Coronary artery (tissue), 2 donors: Measurements from ENCODE around the gene DCHS1.

Experiments used
- DNase-seq: peaks from one replicate; pipeline ENCODE4 v3.0.0-alpha.2; 2017; ENCODE audit warnings: low spot score
- H3K27ac ChIP-seq, 2 donors: fragments of 200-600 bp; sonication (generic); one replicate each; pipeline ENCODE4 v1.5.1; 2016 to 2019
- H3K4me3 ChIP-seq: fragments of 200-600 bp; sonication (generic); 2 replicates; pipeline ENCODE4 v1.5.1; 2016; ENCODE audit warnings: mild to moderate bottlenecking, moderate library complexity
- CTCF ChIP-seq: fragments of 200-600 bp; sonication (generic); IDR thresholded peaks from one replicate; pipeline ENCODE4 v1.5.1; 2019; ENCODE audit warnings: antibody characterized with exemption

Gene DCHS1

GRCh38 chr11:6614446-6614845, 41.2 kb downstream of the DCHS1 start:
- no peak overlapping the region for H3K4me3 ChIP-seq
- TF ChIP-seq CTCF: no peak
- H3K27ac ChIP-seq: no peak overlapping the region
- peak; percentile 72 for DNase-seq

GRCh38 chr11:6613496-6613895, 42.1 kb downstream of the DCHS1 start:
- no peak for DNase-seq
- peak overlapping the region; percentile 90 for H3K4me3 ChIP-seq
- H3K27ac ChIP-seq: peak overlapping the region; percentile 93 to 98
- TF ChIP-seq CTCF: no peak

- peak within 1 kb of the TSS; percentile 90 for H3K4me3 ChIP-seq
- peak within 1 kb of the TSS; percentile 93 to 98 for H3K27ac ChIP-seq
- peak; percentile 34 for TF ChIP-seq CTCF
- peak; percentile 97 for DNase-seq
These were observed 43.2 kb downstream of the DCHS1 start, which contains the start of gene TAF10 for GRCh38 chr11:6612213-6613041. TAF10 (minus strand) TSS chr11:6612216; CDS start chr11:6612189, 27 bp downstream.

GRCh38 chr11:6611963-6612212, 43.7 kb downstream of the DCHS1 start:
- H3K4me3 ChIP-seq: peak overlapping the region; percentile 90
- no peak for DNase-seq
- TF ChIP-seq CTCF: no peak
- peak overlapping the region; percentile 93 to 98 for H3K27ac ChIP-seq

- H3K27ac ChIP-seq: peak overlapping the region; percentile 93 to 98
- DNase-seq: peak; percentile 82
- H3K4me3 ChIP-seq: peak overlapping the region; percentile 90
- TF ChIP-seq CTCF: no peak
These were observed 44.3 kb downstream of the DCHS1 start for GRCh38 chr11:6611092-6611962.

GRCh38 chr11:6610591-6610990, 45.0 kb downstream of the DCHS1 start:
- peak overlapping the region; percentile 90 for H3K4me3 ChIP-seq
- peak overlapping the region; percentile 93 to 98 for H3K27ac ChIP-seq

More at GRCh38 chr11:6610591-6610990, 45.0 kb downstream of the DCHS1 start:
- TF ChIP-seq CTCF: no peak
- DNase-seq: peak; percentile 73
